Measurements from ENCODE around the gene RNASEH2B. TPM values are rescaled to one million over a fixed set of nuclear protein-coding genes. Genes with fewer than 3 reads are reported as not detected.

Gene RNASEH2B
- total RNA-seq, 2 donors from 2014 or later, result 37.7 to 44.1 TPM

- Histone ChIP-seq H3K9me3 (ENCODE audit: control insufficient read depth, low read length) (no peaks in the 10 kb centered on the region), H3K36me3 (ENCODE audit: control insufficient read depth, insufficient read depth, low read length) (no peaks in the 10 kb centered on the region), H3K27ac (ENCODE audit: low read depth, low read length) (no peak overlapping the region), H3K9ac (ENCODE audit: extremely low read depth, low read length, poor library complexity, severe bottlenecking) (no peak overlapping the region), H3K27me3 (ENCODE audit: control insufficient read depth, insufficient read depth, low read length, poor library complexity, severe bottlenecking) (no peaks in the 10 kb centered on the region), H3K4me3 (ENCODE audit: low read length) (no peak overlapping the region), H3K4me1 (ENCODE audit: control insufficient read depth, insufficient read depth, low read length) (no peaks in the 10 kb centered on the region)
- peak; percentile 82 for DNase-seq
- H3K36me3 Mint-ChIP-seq (ENCODE audit: low read depth), result peaks cover 5% of the 10 kb centered on the region
- WGBS, 2 experiments (ENCODE audit: insufficient coverage in 1 of 2, insufficient read length in 1 of 2), result 69 to 75% methylated on average over 10 to 11 of the region's 11 CpGs
- no peaks in the 10 kb centered on the region for H3K9me3 Mint-ChIP-seq
- no peak overlapping the region for H3K4me3 Mint-ChIP-seq
- TF ChIP-seq CTCF (conservative IDR thresholded peaks at IDR 0.05), result peak; percentile 67
- peaks cover 2% of the 10 kb centered on the region for H3K4me1 Mint-ChIP-seq
- H3K27ac Mint-ChIP-seq, result peak overlapping the region; percentile 58
- no peaks in the 10 kb centered on the region for H3K27me3 Mint-ChIP-seq (ENCODE audit: insufficient read depth)
Observed at GRCh38 chr13:50969691-50970090, 60.1 kb downstream of the RNASEH2B start.

DNA sequence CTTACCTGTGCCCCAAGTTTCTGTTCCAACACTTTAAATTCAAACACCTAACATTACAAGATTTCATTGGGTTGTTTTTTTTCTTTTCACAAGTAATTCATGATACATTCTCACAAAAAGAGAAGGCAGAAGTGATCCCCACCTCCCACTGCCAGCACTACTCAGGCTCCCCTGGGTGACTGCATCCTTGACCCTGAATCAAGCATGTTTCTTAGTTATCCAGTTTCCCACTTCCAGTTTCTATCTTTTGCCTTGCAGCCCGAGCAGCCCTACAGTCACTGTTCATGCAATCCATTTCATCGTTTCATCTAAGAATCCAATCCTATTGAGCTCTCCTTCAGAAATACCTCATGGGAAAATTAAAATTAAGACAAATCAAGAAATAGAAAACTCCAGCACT is 61.4 kb downstream of the RNASEH2B start:
- TF ChIP-seq CTCF (conservative IDR thresholded peaks at IDR 0.05), result no peak
- H3K27ac Mint-ChIP-seq, result no peak overlapping the region
- no peaks in the 10 kb centered on the region for H3K9me3 Mint-ChIP-seq
- Histone ChIP-seq H3K4me1 (ENCODE audit: control insufficient read depth, insufficient read depth, low read length) (no peaks in the 10 kb centered on the region), H3K9me3 (ENCODE audit: control insufficient read depth, low read length) (no peaks in the 10 kb centered on the region), H3K9ac (ENCODE audit: extremely low read depth, low read length, poor library complexity, severe bottlenecking) (no peak overlapping the region), H3K27me3 (ENCODE audit: control insufficient read depth, insufficient read depth, low read length, poor library complexity, severe bottlenecking) (no peaks in the 10 kb centered on the region), H3K27ac (ENCODE audit: low read depth, low read length) (no peak overlapping the region), H3K36me3 (ENCODE audit: control insufficient read depth, insufficient read depth, low read length) (no peaks in the 10 kb centered on the region), H3K4me3 (ENCODE audit: low read length) (no peak overlapping the region)
- H3K27me3 Mint-ChIP-seq (ENCODE audit: insufficient read depth), result no peaks in the 10 kb centered on the region
- peaks cover 2% of the 10 kb centered on the region for H3K4me1 Mint-ChIP-seq
- no peak for DNase-seq
- WGBS, 2 experiments (ENCODE audit: insufficient coverage in 1 of 2, insufficient read length in 1 of 2), result 80 to 96% methylated on average over 1 to 2 of the region's 2 CpGs
- H3K4me3 Mint-ChIP-seq, result no peak overlapping the region
- peaks cover 5% of the 10 kb centered on the region for H3K36me3 Mint-ChIP-seq (ENCODE audit: low read depth)

DNA sequence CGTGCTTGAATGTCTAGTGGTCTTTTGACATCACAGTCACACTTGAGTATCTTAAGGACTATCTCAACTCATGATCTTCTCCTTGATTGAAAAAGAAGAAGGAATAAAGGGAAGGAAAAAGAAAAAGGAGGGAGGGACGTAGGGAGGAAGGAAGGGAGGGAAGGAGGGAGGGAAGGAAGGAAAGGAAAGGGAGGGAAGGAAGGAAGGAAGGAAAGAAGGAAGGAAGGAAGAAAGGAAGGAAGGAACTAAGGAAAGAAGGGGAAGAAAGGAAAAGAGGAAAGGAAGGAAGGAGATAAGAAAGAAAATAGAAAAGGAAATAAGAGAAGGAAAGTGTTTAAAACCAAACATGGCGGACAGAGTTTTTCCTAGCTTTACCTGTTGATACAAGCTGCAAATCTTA is 64.7 kb downstream of the RNASEH2B start:
- H3K9me3 ChIP-seq (ENCODE audit: control insufficient read depth, low read length), result peaks cover 5% of the 10 kb centered on the region
- DNase-seq, result no peak
- 93 to 96% methylated on average over 2 to 3 of the region's 3 CpGs for WGBS, 2 experiments (ENCODE audit: insufficient coverage in 1 of 2, insufficient read length in 1 of 2)
- Mint-ChIP-seq H3K27ac (no peak overlapping the region), H3K36me3 (ENCODE audit: low read depth) (peaks cover 10% of the 10 kb centered on the region), H3K27me3 (ENCODE audit: insufficient read depth) (no peaks in the 10 kb centered on the region), H3K4me3 (no peak overlapping the region), H3K9me3 (peaks cover 5% of the 10 kb centered on the region), H3K4me1 (peaks cover 10% of the 10 kb centered on the region)
- no peak overlapping the region for H3K4me3 ChIP-seq (ENCODE audit: low read length)
- no peaks in the 10 kb centered on the region for H3K36me3 ChIP-seq (ENCODE audit: control insufficient read depth, insufficient read depth, low read length)
- H3K4me1 ChIP-seq (ENCODE audit: control insufficient read depth, insufficient read depth, low read length), result no peaks in the 10 kb centered on the region
- no peak for TF ChIP-seq CTCF (conservative IDR thresholded peaks at IDR 0.05)
- no peak overlapping the region for H3K9ac ChIP-seq (ENCODE audit: extremely low read depth, low read length, poor library complexity, severe bottlenecking)
- H3K27ac ChIP-seq (ENCODE audit: low read depth, low read length), result no peak overlapping the region
- no peaks in the 10 kb centered on the region for H3K27me3 ChIP-seq (ENCODE audit: control insufficient read depth, insufficient read depth, low read length, poor library complexity, severe bottlenecking)

Data from endodermal cell (in vitro differentiated cells).